AG08396 (cell line): Measurements from ENCODE around the gene C11orf58.
A peak's percentile ranks its signal among the peaks of the same experiment; 100 is the strongest.

Source experiments
- DNase-seq: peaks from one replicate; pipeline ENCODE4 v3.0.0; 2012; ENCODE audit warnings: low spot score, mixed read lengths

C11orf58 gene

GRCh38 chr11:16738193-16738946 is at the start of gene C11orf58:
TSS of gene C11orf58 (plus strand) at chr11:16738647. CDS start at chr11:16738779, 132 bp downstream.
- DNase-seq = peak; percentile 87

GRCh38 chr11:16690086-16690485 is 48.4 kb upstream of the C11orf58 start:
- DNase-seq = no peak

GRCh38 chr11:16703795-16704194 is 34.7 kb upstream of the C11orf58 start:
- no peak for DNase-seq

- no peak for DNase-seq
These were observed 24.9 kb upstream of the C11orf58 start for GRCh38 chr11:16713594-16713993.

GRCh38 chr11:16722581-16723344 is 15.7 kb upstream of the C11orf58 start:
- no peak for DNase-seq

- no peak for DNase-seq
These were observed 10.6 kb upstream of the C11orf58 start for GRCh38 chr11:16727806-16728205.

- DNase-seq = no peak
These were observed 642 bp upstream of the C11orf58 start for GRCh38 chr11:16737818-16738192.

GRCh38 chr11:16738947-16739815 is 734 bp downstream of the C11orf58 start:
- DNase-seq = peak; percentile 12

- DNase-seq = no peak
These were observed 3.0 kb downstream of the C11orf58 start for GRCh38 chr11:16741473-16741872.

GRCh38 chr11:16743478-16743877 is 5.0 kb downstream of the C11orf58 start:
- DNase-seq = no peak

- no peak for DNase-seq
These were observed 5.8 kb downstream of the C11orf58 start for GRCh38 chr11:16744128-16744725.

GRCh38 chr11:16745950-16746605 is 7.6 kb downstream of the C11orf58 start:
- no peak for DNase-seq

GRCh38 chr11:16749092-16749491 is 10.6 kb downstream of the C11orf58 start:
- no peak for DNase-seq

- no peak for DNase-seq
These were observed 11.2 kb downstream of the C11orf58 start for GRCh38 chr11:16749666-16750065.

GRCh38 chr11:16750417-16750816 is 12.0 kb downstream of the C11orf58 start:
- no peak for DNase-seq

- no peak for DNase-seq
These were observed 20.1 kb downstream of the C11orf58 start for GRCh38 chr11:16758382-16759024.

GRCh38 chr11:16759857-16760508 is 21.5 kb downstream of the C11orf58 start:
- DNase-seq = no peak

- no peak for DNase-seq
These were observed 25.3 kb downstream of the C11orf58 start for GRCh38 chr11:16763746-16764145.

- DNase-seq = no peak
These were observed 26.4 kb downstream of the C11orf58 start for GRCh38 chr11:16764888-16765287.

- DNase-seq = no peak
These were observed 28.7 kb downstream of the C11orf58 start for GRCh38 chr11:16767137-16767536.
